Activated CD4-positive, alpha-beta T cell treated with anti-CD3 and anti-CD28 coated beads, Interleukin-2, amount 50 U/mL, for 1 hour (primary cell): Measurements from ENCODE around the gene ADSL.

Experiments used
- DNase-seq: peaks from one replicate; pipeline ENCODE4 v3.0.0-alpha.2; 2020

ADSL gene

GRCh38 chr22:40406063-40406890, 60.0 kb downstream of the ADSL start:
- DNase-seq: no peak

GRCh38 chr22:40407021-40407761, 60.9 kb downstream of the ADSL start:
- DNase-seq: no peak

DNA sequence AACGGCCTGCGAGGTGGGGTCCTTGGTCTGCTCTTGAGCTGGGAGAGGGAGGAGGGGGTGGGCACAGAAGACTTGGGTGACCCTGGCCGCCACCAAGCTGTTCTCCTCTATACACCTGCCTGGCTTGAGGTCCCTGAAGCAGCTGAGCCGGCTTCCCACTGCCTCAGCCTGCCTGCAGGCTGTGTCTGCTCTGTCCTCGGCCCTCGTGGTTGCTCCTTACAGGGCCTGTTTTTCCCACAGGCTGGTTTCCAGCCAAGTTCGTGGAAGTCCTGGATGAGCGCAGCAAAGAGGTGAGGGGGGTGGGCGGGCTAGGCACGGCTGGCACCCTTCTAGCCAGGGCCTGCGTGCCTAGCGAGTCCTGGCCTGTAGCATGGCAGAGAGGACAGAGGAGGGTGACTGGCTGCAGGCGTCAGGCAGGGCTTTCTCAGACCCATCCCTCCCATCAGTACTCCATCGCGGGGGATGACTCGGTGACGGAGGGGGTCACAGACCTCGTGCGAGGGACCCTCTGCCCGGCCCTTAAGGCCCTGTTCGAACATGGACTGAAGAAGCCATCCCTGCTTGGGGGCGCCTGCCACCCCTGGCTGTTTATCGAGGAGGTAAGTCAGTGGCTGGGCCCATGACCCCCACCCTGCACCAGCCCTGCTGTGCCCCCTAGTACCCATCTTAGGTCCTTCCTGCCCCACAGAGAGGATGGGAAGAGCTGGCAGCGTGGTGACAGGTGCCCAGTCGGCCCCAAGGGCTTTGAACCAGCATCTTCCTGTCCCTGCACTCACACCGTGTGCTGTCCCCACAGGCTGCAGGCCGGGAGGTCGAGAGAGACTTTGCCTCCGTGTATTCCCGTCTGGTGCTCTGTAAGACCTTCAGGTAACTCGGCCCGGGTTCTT, 61.8 kb downstream of the ADSL start:
- no peak for DNase-seq

GRCh38 chr22:40408718-40409612, 62.7 kb downstream of the ADSL start:
- DNase-seq: no peak

DNA sequence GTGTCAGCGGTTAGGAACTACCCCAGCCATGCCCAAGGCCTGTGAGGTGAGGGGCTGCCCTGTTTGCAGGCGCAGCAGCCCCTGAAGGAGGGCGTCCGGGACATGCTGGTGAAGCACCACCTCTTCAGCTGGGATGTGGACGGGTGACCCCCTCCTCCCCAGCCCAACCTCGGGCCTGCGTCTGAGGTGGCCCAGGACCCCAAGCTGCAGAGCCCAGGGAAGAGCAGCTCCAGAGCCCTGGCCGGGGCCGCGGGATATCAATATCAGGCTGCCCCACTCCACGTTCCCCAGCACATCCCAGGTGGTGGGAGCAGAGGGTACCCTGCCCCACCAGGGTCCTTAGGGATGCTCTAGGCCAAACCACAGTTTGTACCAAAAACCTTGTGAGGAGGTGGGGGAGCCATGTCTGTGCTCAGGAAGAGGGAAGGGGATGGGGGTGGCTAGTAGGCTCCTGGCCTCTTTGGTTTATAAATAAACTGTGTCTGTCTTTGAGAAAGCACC, 63.4 kb downstream of the ADSL start:
- DNase-seq: no peak

GRCh38 chr22:40410272-40410671, 64.0 kb downstream of the ADSL start:
- DNase-seq: no peak

DNA sequence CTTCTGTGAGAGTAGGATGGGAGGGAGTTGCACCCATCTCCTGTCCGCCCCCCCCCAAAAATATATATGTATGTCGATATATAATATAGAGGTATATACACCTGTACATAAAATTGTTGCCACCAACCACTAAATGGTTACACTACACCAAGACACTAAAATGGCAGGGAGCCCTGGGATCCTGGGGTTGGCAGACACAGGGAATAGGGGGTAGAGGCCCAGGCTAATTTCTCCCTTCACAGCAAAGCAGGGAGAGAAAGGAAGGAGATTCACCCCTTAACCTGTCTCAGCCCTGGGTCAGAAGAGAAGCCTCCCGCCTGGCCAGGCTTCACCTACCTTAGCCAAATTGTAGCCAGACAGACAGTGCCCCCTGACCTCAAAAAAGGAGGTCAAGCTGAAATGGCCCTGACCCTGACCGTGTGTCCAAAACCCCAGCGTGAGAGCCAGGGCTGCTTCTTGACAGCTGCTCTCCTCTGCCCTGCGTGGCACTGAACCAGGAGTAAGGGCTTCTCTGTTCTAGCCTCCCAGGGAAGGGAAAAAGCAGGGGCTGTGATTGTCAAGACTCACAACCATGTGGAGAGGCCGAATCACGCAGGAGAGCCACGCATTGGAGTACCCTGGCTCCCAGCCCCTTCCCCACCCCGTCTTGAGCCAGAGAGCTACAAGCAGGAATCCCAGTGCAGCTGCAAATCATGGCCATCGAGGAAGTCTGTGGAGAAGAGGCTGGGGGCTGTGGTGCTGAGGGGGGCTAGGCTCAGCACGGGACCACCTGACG, 64.6 kb downstream of the ADSL start:
- no peak for DNase-seq

DNA sequence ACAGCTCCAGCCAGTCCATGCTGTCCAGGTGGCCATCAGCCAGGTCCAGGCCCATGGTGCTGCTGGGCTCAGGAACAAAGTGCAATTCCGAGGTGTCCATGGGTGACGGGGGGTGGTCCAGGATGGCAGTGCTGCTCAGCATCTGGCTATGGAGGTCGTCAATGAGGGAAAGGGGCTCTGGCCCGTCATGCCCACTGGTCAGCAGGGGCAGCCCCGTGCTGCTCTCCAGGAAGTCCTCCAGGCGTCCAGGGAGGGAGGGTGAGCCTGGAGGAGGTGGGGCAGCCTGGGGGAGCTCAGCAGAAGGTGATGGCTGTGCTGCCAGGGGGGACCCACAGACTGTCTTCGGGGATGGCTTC, 65.2 kb downstream of the ADSL start:
- DNase-seq: no peak

GRCh38 chr22:40412441-40412840, 66.1 kb downstream of the ADSL start:
- DNase-seq: no peak

GRCh38 chr22:40413873-40414272, 67.6 kb downstream of the ADSL start:
- no peak for DNase-seq

- no peak for DNase-seq
Measured at GRCh38 chr22:40414311-40414710, 68.0 kb downstream of the ADSL start.

DNA sequence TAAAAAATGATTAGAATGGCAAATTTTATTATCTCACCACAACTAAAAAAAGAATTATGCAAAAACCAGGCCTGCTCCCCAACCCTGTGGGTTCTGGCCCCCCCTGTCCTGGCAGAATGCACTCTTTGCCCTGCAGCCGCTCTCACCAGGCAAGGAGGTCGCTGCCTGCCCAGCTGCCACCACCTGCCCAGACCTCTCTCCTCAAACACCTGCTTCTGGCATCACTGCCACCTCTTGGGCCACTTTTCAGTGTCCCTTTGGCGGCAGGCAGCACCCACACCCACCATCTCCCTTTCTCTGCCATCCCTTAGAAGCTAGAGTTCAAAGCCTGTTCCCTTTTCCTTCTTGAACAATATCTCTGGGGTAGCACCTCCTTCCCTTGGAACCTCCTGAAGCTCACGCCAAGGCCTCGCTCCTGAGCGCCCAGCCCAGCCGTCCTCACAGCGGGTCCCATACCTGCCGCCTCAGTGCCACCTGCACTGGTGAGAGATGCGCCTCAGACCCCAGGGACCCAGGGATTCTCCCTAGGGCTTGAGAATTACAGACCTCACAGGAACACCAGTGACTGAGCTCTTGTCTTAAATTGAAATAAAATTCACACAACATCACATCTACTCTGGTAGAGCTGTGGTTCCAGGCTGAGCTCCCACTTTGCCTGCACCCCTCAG, 68.7 kb downstream of the ADSL start:
- DNase-seq: no peak

- no peak for DNase-seq
Measured at GRCh38 chr22:40415531-40416266, 69.4 kb downstream of the ADSL start.

GRCh38 chr22:40416267-40416570, 69.9 kb downstream of the ADSL start:
- no peak for DNase-seq

GRCh38 chr22:40416636-40417035, 70.3 kb downstream of the ADSL start:
- DNase-seq: no peak

- DNase-seq: no peak
Measured at GRCh38 chr22:40417041-40417440, 70.7 kb downstream of the ADSL start.

GRCh38 chr22:40417881-40418280, 71.6 kb downstream of the ADSL start:
- DNase-seq: no peak

- no peak for DNase-seq
Measured at GRCh38 chr22:40418366-40419201, 72.3 kb downstream of the ADSL start.

DNA sequence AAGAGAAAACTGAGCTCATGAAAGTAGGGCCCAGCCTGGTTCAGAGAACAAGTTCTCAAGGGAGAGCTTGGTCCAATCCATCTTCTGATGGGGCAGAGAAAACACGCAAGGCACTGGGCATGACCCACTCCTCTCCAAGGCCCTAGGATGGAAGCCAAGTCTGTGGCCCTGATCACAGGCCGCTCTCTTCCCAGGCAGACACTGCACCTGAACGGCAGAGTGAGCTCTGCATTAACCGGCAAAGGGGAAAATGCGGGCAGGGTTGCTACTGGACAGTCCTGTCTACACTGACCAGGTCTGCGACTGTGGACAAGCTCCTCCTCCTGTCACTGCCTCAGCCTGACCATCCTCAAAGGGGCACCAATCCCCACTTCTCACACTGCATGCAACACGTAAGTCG, 73.4 kb downstream of the ADSL start:
- no peak for DNase-seq
